GM23248 (cell line): Measurements from ENCODE around the gene ATP2B2.

Experiments used
- EZH2 ChIP-seq: fragments of 200-600 bp; sonication (generic); IDR thresholded peaks from 2 replicates; pipeline ENCODE4 v1.6.1; 2018; ENCODE audit warnings: antibody characterized with exemption, mild to moderate bottlenecking; ENCODE audit not compliant: insufficient read depth, poor library complexity, severe bottlenecking
- EZH2phosphoT487 ChIP-seq: fragments of 200-600 bp; sonication (generic); IDR thresholded peaks from 2 replicates; pipeline ENCODE4 v1.6.1; 2018; ENCODE audit warnings: antibody characterized with exemption, moderate library complexity, mild to moderate bottlenecking, low read depth; ENCODE audit not compliant: insufficient read depth

DNA sequence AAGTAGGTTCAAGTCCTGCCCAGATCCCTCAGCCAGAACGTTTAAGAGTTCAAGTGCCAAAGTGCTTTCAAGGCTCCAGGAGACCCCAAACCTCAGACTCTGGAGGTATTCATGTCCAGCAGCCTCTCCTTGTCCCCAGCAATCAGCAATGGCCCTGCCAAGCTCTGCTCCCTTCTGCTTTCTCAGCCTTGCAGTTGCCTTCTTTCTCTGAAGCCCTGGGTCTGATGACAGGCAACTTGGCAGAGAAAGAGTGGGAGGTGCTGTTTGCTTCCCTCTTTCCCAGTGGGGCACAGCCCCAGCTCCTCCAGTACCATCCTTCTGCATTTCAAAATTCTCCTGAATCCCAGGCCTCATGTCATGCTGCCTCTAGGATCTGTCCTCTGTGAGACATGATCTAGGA, 40.2 kb downstream of the ATP2B2 start:
- TF ChIP-seq EZH2phosphoT487 (no peak), EZH2 (no peak)
